Cardiac septum (tissue), 1 donor: Measurements from ENCODE around the gene CNPY1. TPM values are rescaled to one million over a fixed set of nuclear protein-coding genes. Genes with fewer than 3 reads are reported as not detected.

ENCODE experiments used
- DNase-seq: peaks from one replicate; pipeline ENCODE4 v3.0.0-alpha.2; 2020; ENCODE audit warnings: low spot score
- intact Hi-C: fragments of 100-400 bp; cut with DNase I; formaldehyde crosslinking; loops from one replicate; pipeline ENCODE4 v1.14.0; 2022
- total RNA-seq: library from RNA; stranded (reverse); fragmentation: NEBNext Ultra II Directional; extraction: Animal tissue kit (Norgen Biotek cat#: 25700); gene quantifications from one replicate; pipeline ENCODE4 v1.2.1, GENCODE V29; 2021
- donor health status: DM: no; HTN: no; CAD: no.

The CNPY1 gene
- total RNA-seq, 1 donor from 2014 or later, result not detected

GRCh38 chr7:155462163-155462735 lies 84.1 kb downstream of the CNPY1 start:
- no peak for DNase-seq
- intact Hi-C loops, result no loop called here

- DNase-seq, result no peak
- intact Hi-C loops, result no loop called here
Measured at GRCh38 chr7:155461631-155462030, 84.7 kb downstream of the CNPY1 start.

- intact Hi-C loops, result no loop called here
- no peak for DNase-seq
Measured at GRCh38 chr7:155460926-155461613, 85.3 kb downstream of the CNPY1 start.

- intact Hi-C loops, result loop anchor here (5.0 kb wide), 1 partner anchor 47 kb away; no protein-coding TSS in a partner anchor
- no peak for DNase-seq
Measured at GRCh38 chr7:155459700-155460461, 86.5 kb downstream of the CNPY1 start.

- DNase-seq, result no peak
- intact Hi-C loops, result loop anchor here (5.0 kb wide), 1 partner anchor 48 kb away; no protein-coding TSS in a partner anchor
Measured at GRCh38 chr7:155458878-155459699, 87.3 kb downstream of the CNPY1 start.

GRCh38 chr7:155458111-155458877 lies 88.1 kb downstream of the CNPY1 start, which contains the start of gene EN2:
Gene EN2 (plus strand): TSS chr7:155458129. CDS start chr7:155458378, 249 bp downstream.
- intact Hi-C loops, result loop anchor here (5.0 kb wide), 1 partner anchor 49 kb away; no protein-coding TSS in a partner anchor
- no peak for DNase-seq

GRCh38 chr7:155457544-155458110 lies 88.7 kb downstream of the CNPY1 start:
- intact Hi-C loops, result loop anchor here (5.0 kb wide), 1 partner anchor 50 kb away; no protein-coding TSS in a partner anchor
- no peak for DNase-seq

- intact Hi-C loops, result loop anchor here (5.0 kb wide), 1 partner anchor 50 kb away; no protein-coding TSS in a partner anchor
Measured at GRCh38 chr7:155456738-155457543, 89.4 kb downstream of the CNPY1 start.

GRCh38 chr7:155455776-155456737 lies 90.3 kb downstream of the CNPY1 start:
- DNase-seq, result no peak
- intact Hi-C loops, result loop anchor here (5.0 kb wide), 1 partner anchor 51 kb away; no protein-coding TSS in a partner anchor

More at GRCh38 chr7:155456738-155457543, 89.4 kb downstream of the CNPY1 start:
- DNase-seq, result peak; percentile 82

- intact Hi-C loops, result loop anchor here (5.0 kb wide), 1 partner anchor 52 kb away; no protein-coding TSS in a partner anchor
- no peak for DNase-seq
Measured at GRCh38 chr7:155455132-155455693, 91.1 kb downstream of the CNPY1 start.

GRCh38 chr7:155454183-155455112 lies 91.9 kb downstream of the CNPY1 start:
- intact Hi-C loops, result loop anchor here (5.0 kb wide), 1 partner anchor 53 kb away; no protein-coding TSS in a partner anchor
- no peak for DNase-seq

GRCh38 chr7:155453296-155454182 lies 92.8 kb downstream of the CNPY1 start:
- intact Hi-C loops, result no loop called here
- DNase-seq, result no peak

GRCh38 chr7:155452505-155453295 lies 93.7 kb downstream of the CNPY1 start:
- intact Hi-C loops, result no loop called here
- DNase-seq, result no peak
